Trophoblast cell (in vitro differentiated cells and primary cell): Measurements from ENCODE around the gene ZNF92.
"Not testable (repeated sequence)": the region's sequence is repeated elsewhere in the genome, so short reads cannot be mapped to it uniquely, and the experiment has no call there.

ENCODE experiments used
- DNase-seq, 2 donors: peaks; one replicate each; pipeline ENCODE4 v3.0.0-alpha.2; 2016
- H2AFZ ChIP-seq: 2 replicates; pipeline ENCODE4 v1.6.1; 2013; ENCODE audit warnings: low read length, moderate library complexity, mild to moderate bottlenecking; ENCODE audit not compliant: insufficient read depth, poor library complexity
- H2AK5ac ChIP-seq: 2 replicates; pipeline ENCODE4 v1.6.1; 2013; ENCODE audit warnings: mild to moderate bottlenecking, low read length
- H2BK120ac ChIP-seq: 2 replicates; pipeline ENCODE4 v1.6.1; 2013; ENCODE audit warnings: low read length, mild to moderate bottlenecking, moderate library complexity; ENCODE audit not compliant: insufficient read depth, poor library complexity
- H2BK12ac ChIP-seq: 2 replicates; pipeline ENCODE4 v1.6.1; 2013; ENCODE audit warnings: mild to moderate bottlenecking, low read length, moderate library complexity
- H2BK5ac ChIP-seq: 2 replicates; pipeline ENCODE4 v1.6.1; 2013; ENCODE audit warnings: low read length, low read depth, moderate library complexity, mild to moderate bottlenecking; ENCODE audit not compliant: poor library complexity
- H3K14ac ChIP-seq: 2 replicates; pipeline ENCODE4 v1.6.1; 2013; ENCODE audit warnings: mild to moderate bottlenecking, low read length
- H3K18ac ChIP-seq: 2 replicates; pipeline ENCODE4 v1.6.1; 2013; ENCODE audit warnings: mild to moderate bottlenecking, low read length
- H3K23ac ChIP-seq: 2 replicates; pipeline ENCODE4 v1.6.1; 2013; ENCODE audit warnings: low read length
- H3K27ac ChIP-seq: 2 replicates; pipeline ENCODE4 v1.5.1; 2013; ENCODE audit warnings: low read depth, mild to moderate bottlenecking, inconsistent platforms, low read length, moderate library complexity
- H3K27me3 ChIP-seq: 2 replicates; pipeline ENCODE4 v1.6.1; 2013; ENCODE audit warnings: inconsistent platforms, mild to moderate bottlenecking, low read length, moderate library complexity; ENCODE audit not compliant: insufficient read depth
- H3K36me3 ChIP-seq, 2 experiments: 1 replicate in 1 of 2; 2 replicates in 1 of 2; pipeline ENCODE4 v1.6.1; 2013; ENCODE audit warnings: low read length in 2 of 2, mild to moderate bottlenecking in 2 of 2, moderate library complexity in 1 of 2; ENCODE audit not compliant: insufficient read depth in 2 of 2, control insufficient read depth in 1 of 2
- H3K4ac ChIP-seq: 2 replicates; pipeline ENCODE4 v1.6.1; 2013; ENCODE audit warnings: low read depth, mild to moderate bottlenecking, low read length, moderate library complexity
- H3K4me1 ChIP-seq, 2 experiments: 1 replicate in 1 of 2; 2 replicates in 1 of 2; pipeline ENCODE4 v1.6.1; 2013; ENCODE audit warnings: low read length in 2 of 2, mild to moderate bottlenecking in 2 of 2, moderate library complexity in 1 of 2; ENCODE audit not compliant: insufficient read depth in 2 of 2, control insufficient read depth in 1 of 2
- H3K4me2 ChIP-seq: 2 replicates; pipeline ENCODE4 v1.6.1; 2013; ENCODE audit warnings: inconsistent platforms, mild to moderate bottlenecking, low read length, moderate library complexity
- H3K4me3 ChIP-seq: 2 replicates; pipeline ENCODE4 v1.5.1; 2013; ENCODE audit warnings: mild to moderate bottlenecking, low read depth, low read length, inconsistent platforms
- H3K79me1 ChIP-seq: one replicate; pipeline ENCODE4 v1.6.1; 2013; ENCODE audit warnings: low read length
- H3K79me2 ChIP-seq: 2 replicates; pipeline ENCODE4 v1.6.1; 2013; ENCODE audit warnings: low read length, mild to moderate bottlenecking; ENCODE audit not compliant: control insufficient read depth, insufficient read depth, poor library complexity
- H3K9ac ChIP-seq: 2 replicates; pipeline ENCODE4 v1.6.1; 2013; ENCODE audit warnings: mild to moderate bottlenecking, low read length
- H3K9me3 ChIP-seq: 2 replicates; pipeline ENCODE4 v1.6.1; 2013; ENCODE audit warnings: low read depth, mild to moderate bottlenecking, control low read depth, inconsistent platforms, low read length; ENCODE audit not compliant: insufficient read depth
- H4K12ac ChIP-seq: 2 replicates; pipeline ENCODE4 v1.6.1; 2013; ENCODE audit warnings: low read depth, mild to moderate bottlenecking, low read length, moderate library complexity
- H4K8ac ChIP-seq: 2 replicates; pipeline ENCODE4 v1.6.1; 2013; ENCODE audit warnings: low read depth, mild to moderate bottlenecking, low read length, moderate library complexity
- H4K91ac ChIP-seq: one replicate; pipeline ENCODE4 v1.6.1; 2013; ENCODE audit warnings: low read depth, mild to moderate bottlenecking, low read length, moderate library complexity
- WGBS: extraction: QIAGEN DNeasy Blood & Tissue Kit; methylation state at CpG from one replicate; pipeline ENCODE4 v1.1.7; 2013; ENCODE audit warnings: missing lambda C conversion rate; ENCODE audit not compliant: insufficient read length, insufficient coverage; ENCODE audit errors: extremely low coverage; 5-methylcytosine and 5-hydroxymethylcytosine counted together

Gene ZNF92

DNA sequence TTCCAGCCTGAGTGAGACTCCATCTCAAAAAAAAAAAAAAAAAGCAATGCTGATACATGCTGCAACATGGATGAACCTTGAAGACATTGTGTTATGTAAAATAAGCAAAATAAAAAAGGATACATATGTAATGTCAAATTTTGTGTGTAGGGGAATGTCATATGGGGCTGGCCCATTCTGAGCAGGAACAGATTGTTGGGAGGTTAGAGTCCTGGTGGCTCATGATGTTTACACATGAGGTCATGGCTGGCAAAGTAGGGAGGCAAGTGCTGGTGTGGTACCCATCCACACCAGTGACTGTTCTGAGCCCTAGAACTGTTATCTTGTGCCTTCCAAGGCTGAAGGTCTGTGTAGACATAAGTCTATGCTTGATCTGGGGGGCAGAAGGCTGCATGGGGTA, 37.6 kb downstream of the ZNF92 start:
- Histone ChIP-seq H3K9ac (no peak overlapping the region), H3K9me3 (peaks cover 10% of the 10 kb centered on the region), H4K91ac (no peak overlapping the region), H3K27me3 (no peaks in the 10 kb centered on the region), H2AFZ (no peak overlapping the region), H2AK5ac (no peak overlapping the region), H3K18ac (no peak overlapping the region), H3K4me2 (no peak overlapping the region), H3K4ac (no peak overlapping the region), H3K27ac (no peak overlapping the region), H3K14ac (no peak overlapping the region), H3K4me3 (no peak overlapping the region), H3K36me3 (no peaks in the 10 kb centered on the region), H2BK5ac (no peak overlapping the region), H4K12ac (no peak overlapping the region), H3K4me1 (no peaks in the 10 kb centered on the region), H3K79me2 (no peaks in the 10 kb centered on the region), H2BK120ac (no peak overlapping the region), H2BK12ac (no peak overlapping the region), H3K23ac (no peak overlapping the region), H3K79me1 (no peaks in the 10 kb centered on the region), H4K8ac (no peak overlapping the region)
- DNase-seq, result no peak

DNA sequence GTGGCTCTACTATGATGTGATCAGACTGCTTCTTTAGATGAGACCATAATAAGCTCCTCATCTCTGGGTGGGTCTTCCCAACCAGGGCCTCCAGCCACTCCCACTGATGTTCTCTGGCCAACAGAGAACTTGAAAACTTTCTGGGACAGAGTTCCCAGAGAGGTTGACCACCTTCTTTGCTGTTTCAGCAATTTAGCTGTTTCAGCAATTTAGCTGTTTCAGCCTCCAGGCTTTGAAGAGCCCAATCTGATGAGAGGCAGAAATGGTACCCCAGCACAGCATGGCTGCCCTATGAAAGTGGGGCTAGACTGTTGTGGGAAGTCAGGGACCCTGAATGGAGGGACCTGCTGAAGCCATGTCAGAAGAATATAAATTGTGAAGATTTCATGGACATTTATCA, 49.0 kb downstream of the ZNF92 start:
- Histone ChIP-seq H2BK12ac (no peak overlapping the region), H3K4me1 (no peaks in the 10 kb centered on the region), H3K79me1 (no peaks in the 10 kb centered on the region), H3K9me3 (peaks cover 10% of the 10 kb centered on the region), H3K27ac (no peak overlapping the region), H3K79me2 (no peaks in the 10 kb centered on the region), H3K4me2 (no peak overlapping the region), H2BK120ac (no peak overlapping the region), H3K18ac (no peak overlapping the region), H3K27me3 (no peaks in the 10 kb centered on the region), H4K12ac (no peak overlapping the region), H3K36me3 (peaks cover 0 to 2% of the 10 kb centered on the region in 2 experiments), H3K23ac (no peak overlapping the region), H2AK5ac (no peak overlapping the region), H4K91ac (no peak overlapping the region), H3K9ac (no peak overlapping the region), H4K8ac (no peak overlapping the region), H2AFZ (no peak overlapping the region), H3K4ac (no peak overlapping the region), H3K4me3 (no peak overlapping the region), H2BK5ac (no peak overlapping the region), H3K14ac (no peak overlapping the region)
- no peak for DNase-seq

DNA sequence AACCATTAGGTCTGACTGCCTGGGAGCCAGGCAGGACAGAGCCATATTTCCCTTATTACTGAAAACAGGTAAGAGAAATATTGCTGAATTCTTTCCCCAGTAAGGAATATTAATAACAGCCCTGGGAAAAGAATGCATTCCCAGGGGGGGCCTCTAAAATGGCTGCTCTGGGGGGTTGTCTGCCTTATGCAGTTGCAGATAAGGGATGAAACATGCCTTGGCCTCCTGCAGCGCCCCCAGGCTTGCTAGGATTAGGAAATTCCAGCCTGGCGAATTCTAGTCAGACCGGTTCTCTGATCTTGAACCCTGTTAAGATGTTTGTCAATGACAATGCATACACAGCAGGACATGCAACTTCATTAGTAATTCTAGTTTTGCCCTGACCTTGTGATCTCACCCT, 49.6 kb downstream of the ZNF92 start:
- not testable (repeated sequence) for H3K14ac ChIP-seq, H3K9ac ChIP-seq, H3K27ac ChIP-seq, H2BK120ac ChIP-seq, H3K18ac ChIP-seq, H3K79me1 ChIP-seq, H3K79me2 ChIP-seq, H3K4me2 ChIP-seq, H3K4me3 ChIP-seq, H3K36me3 ChIP-seq, H3K27me3 ChIP-seq, H3K9me3 ChIP-seq, H2BK12ac ChIP-seq, H3K23ac ChIP-seq, H2BK5ac ChIP-seq, H2AK5ac ChIP-seq, H3K4ac ChIP-seq, H4K91ac ChIP-seq, DNase-seq, H4K12ac ChIP-seq, H4K8ac ChIP-seq, H3K4me1 ChIP-seq, H2AFZ ChIP-seq
- WGBS, result no CpG with 5 or more reads among the region's 3 CpGs

DNA sequence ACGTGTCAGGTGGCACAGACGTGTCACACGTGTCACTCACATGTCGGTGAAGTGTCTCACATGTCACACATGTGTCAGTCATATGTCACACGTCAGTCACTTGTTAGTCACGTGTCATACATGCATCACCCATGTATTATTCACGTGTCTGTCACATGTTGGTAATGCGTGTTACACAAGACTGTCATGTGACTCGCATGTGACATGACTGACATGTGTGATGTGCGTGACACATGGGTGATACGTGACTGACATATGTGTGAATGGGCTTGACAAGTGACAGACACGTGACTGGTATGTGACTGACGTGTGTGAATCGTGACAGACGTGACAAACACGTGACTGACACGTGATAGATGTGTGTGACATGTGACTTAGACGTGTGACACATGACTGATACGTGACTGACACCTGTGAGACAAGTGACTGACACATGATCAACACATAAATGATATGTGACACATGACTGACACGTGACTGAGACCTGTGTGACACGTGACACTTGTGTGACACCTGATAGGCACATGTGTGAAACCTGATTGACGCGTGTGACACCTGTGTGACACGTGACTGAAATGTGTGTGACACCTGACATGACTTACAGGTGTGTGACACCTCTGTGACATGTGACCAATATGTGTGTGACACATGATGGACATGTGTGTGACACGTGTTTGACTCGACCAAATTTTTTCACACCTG, 56.1 kb downstream of the ZNF92 start:
- DNase-seq, result no peak
- Histone ChIP-seq H3K79me2 (no peaks in the 10 kb centered on the region), H3K4me2 (no peak overlapping the region), H3K18ac (no peak overlapping the region), H3K9ac (no peak overlapping the region), H4K91ac (no peak overlapping the region), H4K8ac (no peak overlapping the region), H2AK5ac (no peak overlapping the region), H2AFZ (no peak overlapping the region), H3K79me1 (no peaks in the 10 kb centered on the region), H4K12ac (no peak overlapping the region), H3K27ac (no peak overlapping the region), H3K14ac (no peak overlapping the region), H3K4me3 (peak overlapping the region; percentile 27), H3K36me3 (no peaks in the 10 kb centered on the region), H2BK12ac (no peak overlapping the region), H3K27me3 (no peaks in the 10 kb centered on the region), H3K23ac (no peak overlapping the region), H3K4me1 (no peaks in the 10 kb centered on the region), H2BK120ac (no peak overlapping the region), H3K4ac (no peak overlapping the region), H2BK5ac (no peak overlapping the region), H3K9me3 (peaks cover 18% of the 10 kb centered on the region)
- WGBS, result no CpG with 5 or more reads among the region's 26 CpGs
